Kidney (tissue), 14 donors: ENCODE results near the gene ZDHHC12. TPM values are rescaled to one million over a fixed set of nuclear protein-coding genes. Genes with fewer than 3 reads are reported as not detected.

ENCODE experiments used
- DNase-seq, 5 donors: peaks; one replicate each; pipeline ENCODE4 v3.0.0-alpha.2; 2013 to 2020
- FAIRE-seq: peaks from 2 replicates; lab custom pipeline; 2012; peaks lifted over from hg19 to GRCh38; lab: Jason Lieb, UNC
- H3K27ac ChIP-seq, 2 donors: one replicate each; pipeline ENCODE4 v1.7.0; 2013; ENCODE audit warnings: low read depth in 2 of 2, low read length in 2 of 2, inconsistent platforms in 1 of 2
- H3K27me3 ChIP-seq: one replicate; pipeline ENCODE4 v1.7.1; 2013; ENCODE audit warnings: low read length, inconsistent platforms; ENCODE audit not compliant: control insufficient read depth, insufficient read depth
- H3K36me3 ChIP-seq, 3 donors: one replicate each; pipeline versions ENCODE4 v1.7.0 to v1.7.1; 2013; ENCODE audit warnings: low read length in 3 of 3, control low read depth in 1 of 3, inconsistent platforms in 1 of 3; ENCODE audit not compliant: insufficient read depth in 3 of 3, control insufficient read depth in 2 of 3
- H3K4me1 ChIP-seq, 3 donors: one replicate each; pipeline versions ENCODE4 v1.7.0 to v1.7.1; 2013; ENCODE audit warnings: low read length in 3 of 3, inconsistent platforms in 1 of 3, low read depth in 1 of 3; ENCODE audit not compliant: control insufficient read depth in 2 of 3, insufficient read depth in 2 of 3
- H3K4me3 ChIP-seq, 3 donors: one replicate each; pipeline versions ENCODE4 v1.7.0 to v1.8.1; 2013; ENCODE audit warnings: low read length in 3 of 3, control low read depth in 1 of 3, inconsistent platforms in 1 of 3
- H3K9ac ChIP-seq, 3 donors: one replicate each; pipeline versions ENCODE4 v1.7.0 to v1.7.1; 2013; ENCODE audit warnings: low read length in 3 of 3, control low read depth in 1 of 3, inconsistent platforms in 1 of 3
- H3K9me3 ChIP-seq, 3 donors: one replicate each; pipeline versions ENCODE4 v1.7.0 to v1.7.1; 2013; ENCODE audit warnings: low read length in 3 of 3, control low read depth in 1 of 3, inconsistent platforms in 1 of 3; ENCODE audit not compliant: control insufficient read depth in 2 of 3, insufficient read depth in 1 of 3
- intact Hi-C: fragments of 100-400 bp; cut with DNase I; formaldehyde crosslinking; loops from one replicate; pipeline ENCODE4 v1.11.1; 2022
- polyA plus RNA-seq: library from polyadenylated mRNA; stranded (reverse); fragments of 350-450 nt; fragmentation: Illumina TruSeq; extraction: RNeasy Lipid Tissue Mini Kit (QIAGEN cat#74804); gene quantifications from one replicate; pipeline ENCODE4 v1.2.3, GENCODE V29; 2014; ENCODE audit warnings: low read depth, low replicate concordance; ENCODE audit not compliant: insufficient read depth
- total RNA-seq: library from RNA; stranded (reverse); fragmentation: NEBNext Ultra II Directional; extraction: Animal tissue kit (Norgen Biotek cat#: 25700); gene quantifications from one replicate; pipeline ENCODE4 v1.2.1, GENCODE V29; 2021
- TF ChIP-seq, protein P1 (sequence below): IDR thresholded peaks from 3 replicates; pipeline ENCODE4 v1.5.1; 2012; ENCODE audit warnings: mild to moderate bottlenecking, moderate library complexity, borderline replicate concordance; ENCODE audit not compliant: insufficient read depth; ENCODE audit errors: extremely low read depth
- donor health status: control.
- donor health status: control.
- donor health status: control.
- donor health status: control.
- donor health status: control.
- donor health status: DM: yes; HTN: yes; CAD: no.
- donor health status: Normal renal cell carcinoma (clear cell type).

ZDHHC12 gene
- total and polyA plus RNA-seq, 2 donors from 2014 or later, result 39.9 to 54.7 TPM

DNA sequence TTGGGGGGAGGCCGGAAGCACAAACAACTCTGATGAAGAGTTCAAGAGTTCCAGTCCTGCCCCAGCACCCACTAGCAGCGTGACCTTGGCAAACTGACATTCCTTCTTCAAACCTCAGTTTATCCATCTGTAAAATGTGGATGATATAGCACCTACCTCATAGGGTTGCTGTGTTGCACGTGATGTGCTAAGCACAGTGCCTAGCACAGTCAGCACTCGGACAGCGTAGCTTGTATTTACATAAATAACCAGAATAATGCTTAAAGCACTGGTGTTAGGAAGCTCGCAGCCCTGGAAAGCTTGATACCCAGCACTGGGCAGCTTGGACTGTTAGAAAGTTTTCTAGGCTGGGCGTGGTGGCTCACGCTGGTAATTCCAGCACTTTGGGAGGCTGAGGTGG is 16.5 kb downstream of the ZDHHC12 start:
- Histone ChIP-seq H3K36me3 (no peaks in the 10 kb centered on the region), H3K9ac (no peak overlapping the region), H3K27me3 (no peaks in the 10 kb centered on the region), H3K9me3 (no peaks in the 10 kb centered on the region), H3K27ac (no peak overlapping the region), H3K4me1 (no peaks in the 10 kb centered on the region), H3K4me3 (no peak overlapping the region)
- no peak for FAIRE-seq
- intact Hi-C loops, result no loop called here
- DNase-seq, result peak in 1 of 5 donors; percentile 7
- TF ChIP-seq, protein P1, sequence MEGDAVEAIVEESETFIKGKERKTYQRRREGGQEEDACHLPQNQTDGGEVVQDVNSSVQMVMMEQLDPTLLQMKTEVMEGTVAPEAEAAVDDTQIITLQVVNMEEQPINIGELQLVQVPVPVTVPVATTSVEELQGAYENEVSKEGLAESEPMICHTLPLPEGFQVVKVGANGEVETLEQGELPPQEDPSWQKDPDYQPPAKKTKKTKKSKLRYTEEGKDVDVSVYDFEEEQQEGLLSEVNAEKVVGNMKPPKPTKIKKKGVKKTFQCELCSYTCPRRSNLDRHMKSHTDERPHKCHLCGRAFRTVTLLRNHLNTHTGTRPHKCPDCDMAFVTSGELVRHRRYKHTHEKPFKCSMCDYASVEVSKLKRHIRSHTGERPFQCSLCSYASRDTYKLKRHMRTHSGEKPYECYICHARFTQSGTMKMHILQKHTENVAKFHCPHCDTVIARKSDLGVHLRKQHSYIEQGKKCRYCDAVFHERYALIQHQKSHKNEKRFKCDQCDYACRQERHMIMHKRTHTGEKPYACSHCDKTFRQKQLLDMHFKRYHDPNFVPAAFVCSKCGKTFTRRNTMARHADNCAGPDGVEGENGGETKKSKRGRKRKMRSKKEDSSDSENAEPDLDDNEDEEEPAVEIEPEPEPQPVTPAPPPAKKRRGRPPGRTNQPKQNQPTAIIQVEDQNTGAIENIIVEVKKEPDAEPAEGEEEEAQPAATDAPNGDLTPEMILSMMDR, result no peak

DNA sequence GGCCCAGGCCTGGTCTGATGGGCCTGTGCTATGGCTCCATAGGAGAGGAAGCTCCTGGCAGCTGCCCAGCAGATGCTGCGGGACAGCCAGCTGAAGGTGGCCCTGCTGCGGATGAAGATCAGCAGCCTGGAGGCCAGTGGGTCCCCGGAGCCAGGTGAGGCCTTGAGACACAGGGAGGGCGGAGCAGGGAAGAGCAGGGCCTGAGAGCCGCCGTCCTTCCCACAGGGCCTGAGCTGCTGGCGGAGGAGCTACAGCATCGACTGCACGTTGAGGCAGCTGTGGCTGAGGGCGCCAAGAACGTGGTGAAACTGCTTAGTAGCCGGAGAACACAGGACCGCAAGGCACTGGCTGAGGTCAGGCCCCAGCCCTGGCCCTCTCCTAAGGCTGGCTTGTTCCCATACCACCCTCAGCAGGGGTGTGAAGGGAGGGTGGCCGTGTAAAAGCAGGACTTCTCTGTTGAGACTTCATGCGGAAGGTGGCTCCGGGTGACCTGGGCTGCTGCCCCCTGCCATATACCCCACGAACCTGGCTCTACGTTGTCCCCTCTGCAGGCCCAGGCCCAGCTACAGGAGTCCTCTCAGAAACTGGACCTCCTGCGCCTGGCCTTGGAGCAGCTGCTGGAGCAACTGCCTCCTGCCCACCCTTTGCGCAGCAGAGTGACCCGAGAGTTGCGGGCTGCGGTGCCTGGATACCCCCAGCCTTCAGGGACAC is 17.1 kb downstream of the ZDHHC12 start:
- H3K36me3 ChIP-seq, result no peaks in the 10 kb centered on the region
- no peak overlapping the region for H3K9ac ChIP-seq
- TF ChIP-seq, protein P1, result no peak
- H3K9me3 ChIP-seq, result no peaks in the 10 kb centered on the region
- no peak overlapping the region for H3K27ac ChIP-seq
- DNase-seq (peak in 2 of 5 donors; percentile 18 to 66), FAIRE-seq (no peak)
- no peaks in the 10 kb centered on the region for H3K27me3 ChIP-seq
- intact Hi-C loops, result no loop called here
- no peak overlapping the region for H3K4me3 ChIP-seq
- no peaks in the 10 kb centered on the region for H3K4me1 ChIP-seq

DNA sequence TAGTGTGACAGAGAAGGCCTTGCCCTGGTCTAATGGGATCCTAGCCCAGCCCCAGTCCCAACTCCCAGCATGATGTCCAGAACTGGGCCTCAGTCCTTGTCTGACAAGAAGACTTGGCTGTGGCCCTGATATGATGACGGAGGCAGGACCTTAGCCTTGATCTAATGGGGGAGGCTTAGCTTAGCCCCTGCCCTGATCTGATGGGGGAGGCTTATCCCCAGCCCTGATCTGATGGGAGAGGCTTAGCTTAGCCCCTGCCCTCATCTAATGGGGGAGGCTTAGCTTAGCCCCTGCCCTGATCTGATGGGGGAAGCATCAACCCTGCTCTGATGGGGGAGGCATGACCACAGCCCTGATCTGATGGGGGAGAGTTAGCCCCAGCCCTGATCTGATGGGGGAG is 17.9 kb downstream of the ZDHHC12 start:
- no peaks in the 10 kb centered on the region for H3K9me3 ChIP-seq
- H3K27me3 ChIP-seq, result no peaks in the 10 kb centered on the region
- no peak overlapping the region for H3K9ac ChIP-seq
- no peaks in the 10 kb centered on the region for H3K36me3 ChIP-seq
- no peak for FAIRE-seq
- DNase-seq, result peak in 2 of 5 donors; percentile 2 to 29
- no peak overlapping the region for H3K4me3 ChIP-seq
- no peak overlapping the region for H3K27ac ChIP-seq
- peaks cover 0 to 3% (median 0%) of the 10 kb centered on the region in 3 donors for H3K4me1 ChIP-seq
- TF ChIP-seq, protein P1, result no peak
- intact Hi-C loops, result no loop called here
